GM12892 (cell line): ENCODE measurements around the gene A1CF.

Source experiments
- POLR2A ChIP-seq: IDR thresholded peaks from 2 replicates; pipeline ENCODE4 v1.6.1; 2011; ENCODE audit warnings: low read depth, low read length, control low read depth
- POLR2AphosphoS5 ChIP-seq: IDR thresholded peaks from 2 replicates; pipeline ENCODE4 v1.6.1; 2011; ENCODE audit warnings: low read depth, low read length, control low read depth

GRCh38 chr10:50855015-50855414 lies 30.4 kb downstream of the A1CF start:
- TF ChIP-seq POLR2AphosphoS5 (no peak), POLR2A (no peak)
